HFF-Myc (cell line): ENCODE data around the gene JSRP1.

ENCODE experiments used
- DNase-seq: peaks from one replicate; pipeline ENCODE4 v3.0.0-alpha.2; 2011; ENCODE audit warnings: low read depth; ENCODE audit errors: extremely low read depth
- H3K4me3 ChIP-seq: replicated peaks from 2 replicates; pipeline ENCODE4 v1.5.1; 2011; ENCODE audit warnings: low read depth, mild to moderate bottlenecking, control low read depth, low read length
- CTCF ChIP-seq: IDR thresholded peaks from 2 replicates; pipeline ENCODE4 v1.5.1; 2012; ENCODE audit warnings: mild to moderate bottlenecking, low read depth, low read length, control low read depth; ENCODE audit errors: missing control alignments

Gene JSRP1

GRCh38 chr19:2251106-2252054, 4.8 kb downstream of the JSRP1 start:
- H3K4me3 ChIP-seq = no peak overlapping the region
- DNase-seq = no peak
- no peak for TF ChIP-seq CTCF

GRCh38 chr19:2250766-2251105, 5.5 kb downstream of the JSRP1 start:
- DNase-seq = no peak
- no peak overlapping the region for H3K4me3 ChIP-seq
- TF ChIP-seq CTCF = no peak

- no peak overlapping the region for H3K4me3 ChIP-seq
- no peak for DNase-seq
- no peak for TF ChIP-seq CTCF
These were observed 6.1 kb downstream of the JSRP1 start for GRCh38 chr19:2249880-2250765.

- DNase-seq = no peak
- TF ChIP-seq CTCF = no peak
- H3K4me3 ChIP-seq = no peak within 1 kb of the TSS
These were observed 7.0 kb downstream of the JSRP1 start, which contains the start of gene AMH for GRCh38 chr19:2249010-2249866. AMH (plus strand) TSS chr19:2249323; CDS start chr19:2249333, 10 bp downstream.

- no peak for DNase-seq
- no peak for TF ChIP-seq CTCF
- no peak overlapping the region for H3K4me3 ChIP-seq
These were observed 7.8 kb downstream of the JSRP1 start for GRCh38 chr19:2248136-2249009.
